Glomerular visceral epithelial cell (primary cell): ENCODE results near the gene STT3B.

Source experiments
- DNase-seq: peaks from one replicate; pipeline ENCODE4 v3.0.0-alpha.2; 2016; ENCODE audit errors: extremely low spot score

STT3B gene

DNA sequence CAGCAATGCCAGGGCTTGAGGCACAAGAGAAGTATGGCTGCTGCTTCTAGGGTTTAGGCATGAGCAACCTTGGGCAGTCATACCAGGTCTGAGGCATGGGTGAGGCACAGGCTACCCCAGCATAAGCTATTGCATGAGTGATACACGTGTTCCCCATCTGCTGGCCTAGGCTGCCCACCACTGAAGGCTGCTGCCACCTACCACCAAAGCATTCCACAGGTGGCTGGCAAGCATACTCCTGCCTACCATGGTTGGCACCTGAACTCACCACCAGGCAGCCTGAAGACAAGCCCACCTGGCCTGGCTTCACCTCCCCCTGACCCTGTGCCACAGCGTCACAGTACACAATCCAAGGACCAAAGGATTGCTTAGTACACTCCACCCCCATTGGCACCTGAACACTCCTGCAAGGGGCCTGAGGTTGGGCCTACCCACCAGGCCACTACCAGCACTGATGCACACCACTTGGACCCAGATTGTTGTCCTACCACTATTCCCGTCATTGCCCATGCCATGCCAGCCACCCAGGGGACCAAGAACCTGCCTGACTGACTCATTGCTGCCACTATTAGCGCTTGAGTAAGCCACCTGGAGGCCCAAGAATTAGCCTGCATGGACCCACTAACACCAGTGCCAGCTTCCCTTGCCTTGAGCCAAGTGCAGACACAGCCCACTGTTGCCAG is 115.7 kb downstream of the STT3B start:
- no peak for DNase-seq

DNA sequence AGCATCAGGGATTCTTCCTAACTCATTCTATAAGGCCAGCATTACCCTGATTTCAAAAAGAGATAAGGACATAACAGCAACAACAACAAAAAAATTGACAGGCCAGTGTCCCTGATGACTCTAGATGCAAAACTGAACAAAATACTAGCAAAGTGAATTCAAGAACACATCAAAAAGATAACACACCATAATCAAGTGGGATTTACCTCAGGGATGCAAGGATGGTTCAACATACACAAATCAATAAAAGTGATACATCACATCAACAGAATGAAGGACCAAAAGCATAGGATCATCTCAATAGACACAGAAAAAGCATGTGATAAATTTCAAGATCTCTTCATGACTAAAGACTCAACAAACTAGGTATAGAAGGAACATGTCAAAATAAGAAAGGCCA is 119.6 kb downstream of the STT3B start:
- no peak for DNase-seq

DNA sequence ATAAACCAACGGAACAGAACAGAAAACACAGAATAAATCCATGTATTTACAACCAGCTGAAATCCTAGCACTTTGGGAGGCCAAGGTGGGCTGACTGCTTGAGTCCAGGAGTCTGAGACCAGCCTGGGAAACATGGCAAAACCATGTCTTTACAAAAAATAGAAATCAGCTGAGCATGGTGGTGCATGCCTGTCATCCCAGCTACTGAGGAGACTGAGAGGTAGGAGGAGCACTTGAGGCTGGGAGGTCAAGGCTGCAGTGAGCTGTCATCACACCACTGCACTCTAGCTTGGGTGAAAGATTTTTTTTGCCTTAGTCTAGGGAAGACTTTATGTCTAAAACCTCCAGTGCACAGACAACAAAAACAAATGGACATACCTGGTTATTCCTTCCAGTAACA is 120.7 kb downstream of the STT3B start:
- DNase-seq, result no peak

DNA sequence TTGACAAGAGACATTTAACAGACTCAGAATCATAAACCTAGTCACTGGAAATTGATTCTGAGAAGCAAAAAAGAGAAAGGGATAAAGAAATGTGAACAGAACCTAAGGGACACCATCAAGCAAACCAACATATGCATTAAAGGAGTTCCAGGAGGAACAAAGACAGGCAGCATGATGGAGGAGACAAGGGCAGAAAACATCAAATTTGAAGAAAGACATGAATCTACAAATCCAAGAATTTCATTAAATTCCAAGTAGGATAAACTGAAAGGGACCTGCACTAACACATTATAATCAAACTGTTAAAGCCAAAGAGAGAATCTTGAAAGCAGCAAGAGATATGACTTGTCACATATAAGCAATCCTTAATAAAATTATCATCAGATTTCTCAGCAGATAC is 122.3 kb downstream of the STT3B start:
- no peak for DNase-seq

DNA sequence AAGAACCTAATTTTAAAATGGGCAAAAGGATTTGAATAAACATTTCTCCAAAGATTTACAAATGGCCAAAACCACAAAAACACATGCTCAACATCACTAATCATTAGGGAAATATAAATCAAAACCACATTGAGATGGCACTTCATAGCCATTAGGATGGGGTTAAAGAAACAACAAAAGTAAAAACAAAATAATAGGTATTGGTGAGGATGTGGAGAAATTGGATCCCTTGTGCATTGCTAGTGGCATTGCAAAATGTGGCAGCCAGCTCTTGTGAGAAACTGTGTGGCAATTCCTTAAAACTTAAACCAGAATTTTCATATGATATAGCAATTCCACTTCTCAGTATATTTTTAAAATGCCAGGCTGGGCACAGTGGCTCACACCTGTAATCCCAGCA is 126.5 kb downstream of the STT3B start:
- DNase-seq, result no peak

DNA sequence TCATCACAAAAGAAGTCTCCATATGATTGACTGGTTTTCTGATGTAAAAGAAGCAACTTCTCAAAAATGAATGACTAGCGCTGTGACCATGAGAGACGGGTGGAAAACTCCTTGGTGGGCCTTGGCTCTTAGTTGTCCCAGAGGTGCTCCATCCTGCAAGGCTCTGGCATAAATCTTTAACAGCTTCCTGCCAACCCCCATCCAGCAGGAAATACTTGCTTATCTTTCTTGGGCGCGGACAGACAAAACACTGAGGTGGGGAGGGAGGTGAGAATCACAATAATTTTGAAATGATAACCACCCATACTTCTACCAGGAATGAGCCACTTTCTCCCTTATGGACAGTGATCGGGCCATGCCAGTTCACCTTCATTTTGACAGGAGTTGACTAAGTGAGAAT is 128.6 kb downstream of the STT3B start:
- no peak for DNase-seq

DNA sequence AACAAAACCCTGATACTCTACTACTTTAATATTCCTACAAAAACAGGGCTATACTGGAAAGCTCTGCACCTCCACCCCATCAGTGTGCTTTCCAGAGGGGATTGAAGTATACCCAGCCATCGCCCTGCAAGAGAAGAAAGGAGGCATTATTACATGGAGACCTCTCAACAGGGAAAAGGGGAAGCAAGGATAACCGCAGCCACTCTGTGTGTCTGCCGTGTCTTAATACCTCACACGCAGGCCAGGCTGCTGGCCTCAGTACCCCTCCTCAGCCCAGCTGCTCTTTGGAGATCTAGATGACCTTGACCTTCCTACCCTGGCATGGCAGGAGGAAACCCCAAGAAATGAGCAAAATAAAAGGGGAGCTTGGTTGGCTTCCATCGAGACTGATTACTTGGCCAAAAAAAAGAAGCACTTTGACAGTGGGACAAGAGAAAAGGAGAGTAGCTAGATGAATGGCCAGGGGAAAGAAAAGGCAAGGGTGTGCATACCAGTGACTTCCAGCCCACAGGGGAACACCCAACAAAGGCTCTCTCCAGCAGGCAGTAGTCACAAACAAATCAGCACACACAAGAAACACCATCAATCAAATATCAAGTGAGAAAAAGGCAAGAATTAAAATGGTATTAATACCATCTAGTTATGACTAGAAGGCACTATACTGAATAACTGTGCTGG is 129.4 kb downstream of the STT3B start:
- no peak for DNase-seq

DNA sequence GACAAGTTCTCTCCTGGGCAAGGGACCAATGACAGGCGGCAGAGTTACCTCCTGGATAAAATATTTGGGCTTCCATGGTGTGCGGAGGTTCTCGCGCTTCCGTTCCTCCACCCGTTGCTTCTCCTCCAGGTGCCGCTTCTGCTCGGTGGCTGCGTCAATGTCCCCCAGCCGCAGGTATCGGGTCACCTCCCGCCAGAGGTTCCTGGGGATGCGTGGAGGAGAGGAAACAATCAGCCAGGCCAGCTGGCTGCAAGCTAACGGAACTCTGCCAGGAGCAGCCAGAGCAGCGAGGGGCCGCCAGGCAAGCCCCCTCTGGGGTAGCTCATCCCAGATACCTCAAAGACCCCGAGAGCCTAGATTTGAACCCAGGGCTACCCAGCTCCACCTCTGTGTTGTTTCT is 131.3 kb downstream of the STT3B start:
- no peak for DNase-seq

DNA sequence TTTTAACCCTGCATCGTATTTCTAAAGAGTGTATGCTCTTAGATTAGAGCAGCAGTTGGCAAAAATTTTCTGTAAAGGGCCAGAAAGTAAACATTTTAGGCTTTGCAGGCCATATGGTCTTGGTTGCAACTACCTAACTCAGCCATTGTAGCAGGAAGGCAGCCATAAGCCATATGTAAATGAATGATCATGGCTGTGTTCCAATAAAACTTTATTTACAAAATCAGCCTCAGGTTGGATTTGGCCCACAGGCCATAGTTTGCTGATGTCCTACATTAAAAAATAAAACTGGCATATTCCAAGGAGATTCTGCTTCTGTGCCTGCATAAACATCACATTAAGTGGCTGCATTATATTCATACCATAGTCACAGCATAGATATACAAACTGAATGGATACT is 134.9 kb downstream of the STT3B start:
- no peak for DNase-seq

DNA sequence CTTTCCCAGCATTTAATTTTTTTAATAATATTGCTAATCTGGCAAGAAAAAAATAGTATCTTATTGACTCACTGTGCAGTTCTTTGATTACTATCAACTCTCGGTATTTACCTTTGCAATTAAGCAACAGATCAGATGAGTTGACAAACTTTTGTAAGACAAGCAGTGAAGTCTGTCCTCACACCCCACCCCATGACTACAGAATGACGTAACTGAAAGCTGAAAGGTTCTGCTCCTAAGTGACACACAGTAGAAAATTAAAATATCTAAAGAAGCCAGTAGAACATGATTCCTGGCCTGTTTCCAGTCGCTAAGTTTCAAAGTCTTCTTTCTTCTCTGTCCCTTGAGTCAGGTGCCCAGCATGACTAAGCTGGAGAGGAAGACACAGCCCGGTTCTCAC is 135.5 kb downstream of the STT3B start:
- DNase-seq, result no peak

DNA sequence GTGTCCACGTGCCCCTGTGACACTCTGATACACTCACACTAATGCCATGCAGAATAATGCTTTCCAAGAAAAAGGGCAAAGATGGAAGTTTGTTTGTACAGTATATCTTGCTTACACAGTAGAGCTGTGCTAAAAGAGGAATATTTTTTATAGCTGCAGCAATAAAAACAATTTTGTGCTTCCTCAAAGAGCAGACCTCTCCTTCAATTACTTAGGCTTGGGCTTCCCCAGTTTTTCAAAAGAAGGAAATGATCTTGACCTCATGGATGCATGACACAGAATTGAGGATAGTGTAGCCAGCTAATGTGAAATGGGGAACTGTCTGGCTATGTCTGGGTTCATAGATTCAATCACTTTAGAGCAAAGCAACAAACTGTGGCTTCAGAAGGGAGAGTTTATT is 137.4 kb downstream of the STT3B start:
- no peak for DNase-seq

DNA sequence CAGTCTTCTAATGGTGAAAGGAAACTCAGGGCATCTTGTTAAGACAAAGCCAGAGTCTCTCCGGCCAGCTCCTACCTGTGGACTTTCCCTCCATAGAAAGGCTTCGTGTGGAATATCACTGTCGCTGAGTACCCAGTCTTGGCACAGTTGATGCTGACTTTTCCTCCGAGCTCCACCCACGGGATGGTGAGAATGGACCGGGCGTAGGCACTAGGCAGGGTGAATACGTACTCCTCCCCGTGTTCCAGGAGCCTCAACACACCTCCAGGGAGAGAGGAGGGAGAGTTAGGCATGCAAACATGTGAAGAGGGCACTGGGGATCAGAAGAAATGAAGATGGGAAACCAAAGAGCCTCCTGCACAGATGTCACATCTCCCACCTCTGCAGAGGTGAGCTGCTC is 138.0 kb downstream of the STT3B start:
- DNase-seq, result no peak

DNA sequence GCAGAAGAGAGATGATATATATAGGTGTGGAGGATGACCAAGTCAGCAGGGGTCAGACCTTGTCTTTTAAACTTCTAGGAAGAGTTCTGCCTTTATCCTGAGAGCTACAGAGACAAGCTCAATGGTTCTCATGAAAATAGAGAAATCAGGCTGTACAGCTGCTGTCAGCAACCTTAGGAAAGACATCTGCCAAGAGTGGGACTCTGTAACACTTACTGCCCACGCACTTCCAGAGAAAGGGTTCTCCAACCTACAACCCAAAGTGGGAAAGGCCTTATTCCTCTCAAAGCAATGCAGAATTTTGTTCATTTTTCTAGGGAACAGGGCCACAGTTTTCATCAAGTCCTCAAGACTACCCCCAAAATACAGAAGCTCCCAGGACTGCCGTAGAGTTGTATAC is 138.7 kb downstream of the STT3B start:
- DNase-seq, result no peak

DNA sequence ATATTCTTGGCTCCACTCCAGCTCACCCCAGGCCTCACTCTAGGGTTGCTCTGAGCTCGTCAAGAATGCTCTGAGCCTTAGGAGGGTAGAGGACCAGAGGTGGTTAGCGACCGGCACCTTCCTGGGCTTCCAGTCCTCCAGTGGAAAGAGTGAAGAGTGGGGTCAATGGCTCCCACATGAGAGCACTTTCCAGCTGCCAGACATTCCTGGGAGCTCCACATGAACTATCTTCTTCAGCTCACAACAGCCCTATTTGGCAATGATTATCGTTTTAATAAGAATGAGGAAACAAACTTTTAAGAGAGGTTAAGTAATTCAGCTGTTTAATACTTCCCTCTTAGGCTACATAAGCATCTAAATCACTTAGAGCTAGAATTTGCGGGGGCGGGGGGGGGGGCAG is 139.3 kb downstream of the STT3B start:
- no peak for DNase-seq

DNA sequence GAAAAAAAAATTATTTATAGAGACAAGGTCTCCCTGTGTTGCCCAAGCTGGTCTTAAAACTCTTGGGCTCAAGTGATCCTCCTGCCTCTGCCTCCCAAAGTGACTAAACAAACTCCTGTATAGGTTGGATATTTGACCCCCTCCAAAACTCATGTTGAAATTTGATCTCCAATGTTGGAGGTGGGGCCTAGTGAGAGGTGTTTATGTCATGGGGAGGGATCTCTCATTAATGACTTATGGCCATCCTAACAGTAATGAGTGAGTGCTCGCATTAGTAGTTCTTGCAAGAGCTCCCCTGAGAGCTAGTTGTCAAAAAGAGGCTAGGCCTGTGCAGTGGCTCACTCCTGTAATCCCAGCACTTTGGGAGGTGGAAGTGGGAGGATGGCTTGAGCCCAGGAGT is 141.2 kb downstream of the STT3B start:
- DNase-seq, result no peak

DNA sequence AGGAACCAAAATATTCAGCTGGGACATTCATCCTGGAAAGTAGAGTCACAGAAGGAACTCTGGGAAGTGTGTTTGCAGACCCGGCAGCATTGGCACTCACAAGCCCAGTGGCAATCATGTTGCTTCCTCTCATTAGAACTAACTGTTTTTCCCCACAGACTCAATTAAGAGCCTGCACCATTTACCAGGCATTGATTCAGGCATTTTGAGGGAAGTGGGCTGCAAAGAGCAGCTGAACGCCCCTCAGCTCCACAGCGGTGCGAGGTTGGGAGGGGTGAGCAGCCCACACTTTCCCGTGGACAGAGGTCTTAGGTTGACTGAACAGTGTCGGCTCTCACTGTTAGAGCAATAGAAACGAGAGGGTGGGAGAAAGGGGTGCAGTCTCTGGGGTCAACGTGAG is 143.8 kb downstream of the STT3B start:
- no peak for DNase-seq

DNA sequence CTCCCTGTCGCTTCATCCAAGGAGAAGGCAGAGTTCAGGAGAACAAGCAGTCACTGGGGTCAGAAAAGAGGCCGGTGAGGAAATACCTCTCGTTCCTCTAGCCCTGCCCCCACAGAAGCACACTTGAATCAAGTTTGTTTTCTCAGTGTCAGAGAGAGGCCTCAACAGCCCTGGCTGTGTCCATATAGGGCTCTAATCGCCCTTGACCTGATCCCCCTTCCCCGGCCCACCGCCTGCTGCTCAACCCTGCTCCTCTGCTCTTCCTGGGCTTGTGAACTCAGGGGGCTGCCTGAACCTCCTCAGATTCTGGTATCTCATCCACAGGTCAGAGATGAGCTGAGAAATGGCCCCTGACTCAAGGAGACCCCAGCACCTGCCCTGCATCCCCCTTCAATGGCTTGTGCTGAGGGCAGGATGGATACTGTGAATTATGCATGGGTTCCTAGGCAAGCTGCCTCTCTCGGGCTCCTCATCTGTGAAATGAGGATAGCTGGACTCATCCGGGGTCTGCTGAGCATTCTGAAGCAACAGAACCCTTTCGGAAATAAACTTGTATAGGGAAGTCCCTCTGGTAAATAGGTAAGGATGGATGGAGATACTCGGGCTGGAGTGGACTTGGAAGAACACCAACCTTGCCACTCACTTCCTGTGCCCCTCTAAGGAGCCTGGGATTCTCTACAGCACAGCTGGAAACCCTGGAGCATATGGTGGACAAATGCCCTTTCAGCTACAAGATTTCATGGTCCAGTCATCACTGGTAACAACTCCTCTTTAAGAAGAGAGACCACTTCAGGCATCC is 147.5 kb downstream of the STT3B start:
- DNase-seq, result no peak
